ENCODE data around the gene DTX4.
A peak's percentile ranks its signal among the peaks of the same experiment; 100 is the strongest.

The DTX4 gene

GRCh38 chr11:59158206-59159068 lies 13.5 kb upstream of the DTX4 start:
- H2BK120ac ChIP-seq (ENCODE audit: low read depth, low read length): no peak overlapping the region
- no peak overlapping the region for H3K9ac ChIP-seq (ENCODE audit: low read length)
- DNase-seq: peak; percentile 85
- peak overlapping the region; percentile 43 for H3K56ac ChIP-seq (ENCODE audit: low read length)
- no peak overlapping the region for H4K5ac ChIP-seq (ENCODE audit: low read length)
- no peak overlapping the region for H2BK5ac ChIP-seq (ENCODE audit: low read length)
- no peak overlapping the region for H2BK15ac ChIP-seq (replicated peaks; ENCODE audit: low read depth)
- no peak overlapping the region for H3K4me3 ChIP-seq (ENCODE audit: low read length)
- no peak overlapping the region for H3K27ac ChIP-seq (ENCODE audit: low read depth, low read length)
- WGBS (ENCODE audit: extremely low coverage, insufficient coverage, low lambda C conversion rate): no CpG with 5 or more reads among the region's 8 CpGs
- no peaks in the 10 kb centered on the region for H3K4me1 ChIP-seq (ENCODE audit: control insufficient read depth, low read depth, low read length)
- no peak overlapping the region for H4K8ac ChIP-seq (ENCODE audit: low read depth, low read length)
- no peaks in the 10 kb centered on the region for H3K79me1 ChIP-seq (ENCODE audit: low read length)
- H3K18ac ChIP-seq (ENCODE audit: low read length): no peak overlapping the region
- no peak overlapping the region for H3K4ac ChIP-seq (ENCODE audit: low read depth, low read length)
- H3K36me3 ChIP-seq (ENCODE audit: control insufficient read depth, insufficient read depth, low read length): no peaks in the 10 kb centered on the region
- H2AK5ac ChIP-seq (ENCODE audit: low read length): no peak overlapping the region
- no peak overlapping the region for H3K4me2 ChIP-seq (ENCODE audit: low read length)
- no peaks in the 10 kb centered on the region for H3K79me2 ChIP-seq (ENCODE audit: control insufficient read depth, insufficient read depth, low read length)
- H3K23ac ChIP-seq (ENCODE audit: low read length): no peak overlapping the region
- H3K27me3 ChIP-seq (ENCODE audit: insufficient read depth, low read length, poor library complexity): no peaks in the 10 kb centered on the region

- no peak overlapping the region for H3K4ac ChIP-seq (ENCODE audit: low read depth, low read length)
- H3K4me2 ChIP-seq (ENCODE audit: low read length): no peak overlapping the region
- H3K27me3 ChIP-seq (ENCODE audit: insufficient read depth, low read length, poor library complexity): no peaks in the 10 kb centered on the region
- H3K4me3 ChIP-seq (ENCODE audit: low read length): no peak overlapping the region
- H4K5ac ChIP-seq (ENCODE audit: low read length): no peak overlapping the region
- H2BK5ac ChIP-seq (ENCODE audit: low read length): no peak overlapping the region
- no peak overlapping the region for H4K8ac ChIP-seq (ENCODE audit: low read depth, low read length)
- H3K4me1 ChIP-seq (ENCODE audit: control insufficient read depth, low read depth, low read length): no peaks in the 10 kb centered on the region
- no peak overlapping the region for H3K23ac ChIP-seq (ENCODE audit: low read length)
- no peak overlapping the region for H3K9ac ChIP-seq (ENCODE audit: low read length)
- no CpG with 5 or more reads among the region's 3 CpGs for WGBS (ENCODE audit: extremely low coverage, insufficient coverage, low lambda C conversion rate)
- H3K18ac ChIP-seq (ENCODE audit: low read length): no peak overlapping the region
- H3K36me3 ChIP-seq (ENCODE audit: control insufficient read depth, insufficient read depth, low read length): no peaks in the 10 kb centered on the region
- no peak overlapping the region for H2AK5ac ChIP-seq (ENCODE audit: low read length)
- H3K56ac ChIP-seq (ENCODE audit: low read length): no peak overlapping the region
- no peaks in the 10 kb centered on the region for H3K79me1 ChIP-seq (ENCODE audit: low read length)
- no peak for DNase-seq
- H3K27ac ChIP-seq (ENCODE audit: low read depth, low read length): no peak overlapping the region
- H2BK120ac ChIP-seq (ENCODE audit: low read depth, low read length): no peak overlapping the region
- H2BK15ac ChIP-seq (replicated peaks; ENCODE audit: low read depth): no peak overlapping the region
- no peaks in the 10 kb centered on the region for H3K79me2 ChIP-seq (ENCODE audit: control insufficient read depth, insufficient read depth, low read length)
Observed at GRCh38 chr11:59164028-59164427, 7.9 kb upstream of the DTX4 start.

GRCh38 chr11:59172345-59173079 lies 580 bp downstream of the DTX4 start:
- no peak overlapping the region for H2AK5ac ChIP-seq (ENCODE audit: low read length)
- H3K4me2 ChIP-seq (ENCODE audit: low read length): peak overlapping the region; percentile 100
- H4K8ac ChIP-seq (ENCODE audit: low read depth, low read length): no peak overlapping the region
- WGBS (ENCODE audit: extremely low coverage, insufficient coverage, low lambda C conversion rate): no CpG with 5 or more reads among the region's 70 CpGs
- H3K27ac ChIP-seq (ENCODE audit: low read depth, low read length): peak overlapping the region; percentile 21
- H3K4me1 ChIP-seq (ENCODE audit: control insufficient read depth, low read depth, low read length): peaks cover 5% of the 10 kb centered on the region
- peak overlapping the region; percentile 92 for H3K23ac ChIP-seq (ENCODE audit: low read length)
- H4K5ac ChIP-seq (ENCODE audit: low read length): no peak overlapping the region
- H2BK5ac ChIP-seq (ENCODE audit: low read length): no peak overlapping the region
- no peak overlapping the region for H2BK15ac ChIP-seq (replicated peaks; ENCODE audit: low read depth)
- H3K56ac ChIP-seq (ENCODE audit: low read length): peak overlapping the region; percentile 92
- H3K18ac ChIP-seq (ENCODE audit: low read length): peak overlapping the region; percentile 55
- peak overlapping the region; percentile 66 for H3K4me3 ChIP-seq (ENCODE audit: low read length)
- H3K79me2 ChIP-seq (ENCODE audit: control insufficient read depth, insufficient read depth, low read length): no peaks in the 10 kb centered on the region
- H3K27me3 ChIP-seq (ENCODE audit: insufficient read depth, low read length, poor library complexity): no peaks in the 10 kb centered on the region
- H3K36me3 ChIP-seq (ENCODE audit: control insufficient read depth, insufficient read depth, low read length): no peaks in the 10 kb centered on the region
- DNase-seq: peak; percentile 50
- no peak overlapping the region for H3K4ac ChIP-seq (ENCODE audit: low read depth, low read length)
- H2BK120ac ChIP-seq (ENCODE audit: low read depth, low read length): no peak overlapping the region
- H3K79me1 ChIP-seq (ENCODE audit: low read length): no peaks in the 10 kb centered on the region
- H3K9ac ChIP-seq (ENCODE audit: low read length): peak overlapping the region; percentile 85

- peak overlapping the region; percentile 100 for H3K4me2 ChIP-seq (ENCODE audit: low read length)
- no peak overlapping the region for H2AK5ac ChIP-seq (ENCODE audit: low read length)
- no peak overlapping the region for H2BK15ac ChIP-seq (replicated peaks; ENCODE audit: low read depth)
- H3K79me2 ChIP-seq (ENCODE audit: control insufficient read depth, insufficient read depth, low read length): no peaks in the 10 kb centered on the region
- H3K27me3 ChIP-seq (ENCODE audit: insufficient read depth, low read length, poor library complexity): no peaks in the 10 kb centered on the region
- DNase-seq: peak; percentile 82
- H4K5ac ChIP-seq (ENCODE audit: low read length): no peak overlapping the region
- H4K8ac ChIP-seq (ENCODE audit: low read depth, low read length): no peak overlapping the region
- H3K56ac ChIP-seq (ENCODE audit: low read length): peak overlapping the region; percentile 92
- peak overlapping the region; percentile 64 for H3K27ac ChIP-seq (ENCODE audit: low read depth, low read length)
- H3K4ac ChIP-seq (ENCODE audit: low read depth, low read length): no peak overlapping the region
- no CpG with 5 or more reads among the region's 37 CpGs for WGBS (ENCODE audit: extremely low coverage, insufficient coverage, low lambda C conversion rate)
- H2BK120ac ChIP-seq (ENCODE audit: low read depth, low read length): no peak overlapping the region
- H3K79me1 ChIP-seq (ENCODE audit: low read length): no peaks in the 10 kb centered on the region
- no peak overlapping the region for H2BK5ac ChIP-seq (ENCODE audit: low read length)
- peaks cover 5% of the 10 kb centered on the region for H3K4me1 ChIP-seq (ENCODE audit: control insufficient read depth, low read depth, low read length)
- H3K36me3 ChIP-seq (ENCODE audit: control insufficient read depth, insufficient read depth, low read length): no peaks in the 10 kb centered on the region
- peak overlapping the region; percentile 66 for H3K23ac ChIP-seq (ENCODE audit: low read length)
- H3K18ac ChIP-seq (ENCODE audit: low read length): peak overlapping the region; percentile 55
- peak overlapping the region; percentile 85 for H3K9ac ChIP-seq (ENCODE audit: low read length)
- peak overlapping the region; percentile 66 for H3K4me3 ChIP-seq (ENCODE audit: low read length)
Observed at GRCh38 chr11:59173080-59173963, 1.4 kb downstream of the DTX4 start.

GRCh38 chr11:59173964-59174663 lies 2.2 kb downstream of the DTX4 start:
- H3K27me3 ChIP-seq (ENCODE audit: insufficient read depth, low read length, poor library complexity): no peaks in the 10 kb centered on the region
- H2BK5ac ChIP-seq (ENCODE audit: low read length): no peak overlapping the region
- H3K79me1 ChIP-seq (ENCODE audit: low read length): no peaks in the 10 kb centered on the region
- peak overlapping the region; percentile 55 for H3K18ac ChIP-seq (ENCODE audit: low read length)
- H3K4me3 ChIP-seq (ENCODE audit: low read length): no peak overlapping the region
- no peaks in the 10 kb centered on the region for H3K79me2 ChIP-seq (ENCODE audit: control insufficient read depth, insufficient read depth, low read length)
- H4K8ac ChIP-seq (ENCODE audit: low read depth, low read length): no peak overlapping the region
- peak overlapping the region; percentile 92 for H3K56ac ChIP-seq (ENCODE audit: low read length)
- DNase-seq: peak; percentile 92
- peak overlapping the region; percentile 64 for H3K27ac ChIP-seq (ENCODE audit: low read depth, low read length)
- no peak overlapping the region for H4K5ac ChIP-seq (ENCODE audit: low read length)
- no CpG with 5 or more reads among the region's 7 CpGs for WGBS (ENCODE audit: extremely low coverage, insufficient coverage, low lambda C conversion rate)
- no peaks in the 10 kb centered on the region for H3K36me3 ChIP-seq (ENCODE audit: control insufficient read depth, insufficient read depth, low read length)
- no peak overlapping the region for H2BK120ac ChIP-seq (ENCODE audit: low read depth, low read length)
- H3K4me1 ChIP-seq (ENCODE audit: control insufficient read depth, low read depth, low read length): peaks cover 5% of the 10 kb centered on the region
- H2AK5ac ChIP-seq (ENCODE audit: low read length): no peak overlapping the region
- H3K23ac ChIP-seq (ENCODE audit: low read length): no peak overlapping the region
- H3K4ac ChIP-seq (ENCODE audit: low read depth, low read length): no peak overlapping the region
- H2BK15ac ChIP-seq (replicated peaks; ENCODE audit: low read depth): no peak overlapping the region
- peak overlapping the region; percentile 85 for H3K9ac ChIP-seq (ENCODE audit: low read length)
- peak overlapping the region; percentile 100 for H3K4me2 ChIP-seq (ENCODE audit: low read length)

Measured in mesendoderm (in vitro differentiated cells).